ENCODE measurements around the gene RABGGTA.
A peak's percentile ranks its signal among the peaks of the same experiment; 100 is the strongest.

RABGGTA gene

DNA sequence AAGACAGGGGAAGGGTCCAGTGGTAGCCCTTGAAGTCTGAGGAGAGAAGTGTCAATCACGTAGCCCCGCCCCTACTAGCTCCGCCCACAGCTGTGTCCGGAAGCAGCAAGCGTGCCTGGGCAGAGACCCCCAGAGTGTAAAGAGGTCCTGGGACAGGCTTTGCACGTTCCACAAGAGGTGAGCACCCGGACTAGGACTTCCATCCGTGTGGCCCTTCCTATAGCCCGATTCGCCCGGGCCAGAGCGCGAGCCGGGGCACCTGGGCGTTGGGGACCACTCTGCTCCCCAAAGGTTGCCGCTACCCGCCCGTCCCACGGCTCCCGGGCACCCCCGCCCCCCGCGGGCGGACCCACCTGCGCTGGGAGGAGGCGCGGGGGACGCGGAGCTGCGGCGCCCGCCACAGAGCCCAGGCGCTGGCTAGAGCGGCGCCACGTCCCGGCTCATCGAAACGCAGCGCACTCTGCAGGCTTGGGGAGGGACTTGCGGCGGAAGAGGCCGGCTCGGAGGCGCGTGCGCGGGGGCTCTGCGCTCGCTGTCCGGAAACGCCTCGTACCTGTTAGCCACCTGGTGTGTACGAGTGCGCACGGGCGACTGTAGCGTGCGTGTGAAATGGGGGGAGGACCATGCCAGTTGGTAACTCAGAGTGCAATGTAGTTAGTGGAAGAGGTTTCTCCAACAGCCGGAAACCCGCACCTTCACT lies at the start of gene RABGGTA:
TSS of gene RABGGTA (minus strand) at position 464 of the 700 bp plus-strand sequence. CDS start 482 bp downstream, outside the sequence.
- DNase-seq (ENCODE audit: low read depth), result peak; percentile 85

GRCh38 chr14:24317141-24317928 lies 45.9 kb upstream of the RABGGTA start:
- DNase-seq (ENCODE audit: low read depth), result no peak

DNA sequence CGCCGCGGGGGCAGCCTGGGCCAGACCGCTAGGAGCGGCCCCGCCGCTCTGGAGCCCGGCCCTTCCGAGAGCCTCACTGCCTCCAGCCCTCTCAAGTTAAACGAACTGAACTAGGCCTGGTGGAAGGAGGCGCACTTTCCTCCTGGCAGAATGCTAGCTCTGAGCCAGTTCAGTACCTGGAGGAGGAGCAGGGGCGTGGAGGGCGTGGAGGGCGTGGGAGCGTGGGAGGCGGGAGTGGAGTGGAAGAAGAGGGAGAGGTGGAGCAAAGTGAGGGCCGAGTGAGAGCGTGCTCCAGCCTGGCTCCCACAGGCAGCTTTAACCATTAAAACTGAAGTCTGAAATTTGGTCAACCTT lies 45.2 kb upstream of the RABGGTA start:
- DNase-seq (ENCODE audit: low read depth), result no peak

DNA sequence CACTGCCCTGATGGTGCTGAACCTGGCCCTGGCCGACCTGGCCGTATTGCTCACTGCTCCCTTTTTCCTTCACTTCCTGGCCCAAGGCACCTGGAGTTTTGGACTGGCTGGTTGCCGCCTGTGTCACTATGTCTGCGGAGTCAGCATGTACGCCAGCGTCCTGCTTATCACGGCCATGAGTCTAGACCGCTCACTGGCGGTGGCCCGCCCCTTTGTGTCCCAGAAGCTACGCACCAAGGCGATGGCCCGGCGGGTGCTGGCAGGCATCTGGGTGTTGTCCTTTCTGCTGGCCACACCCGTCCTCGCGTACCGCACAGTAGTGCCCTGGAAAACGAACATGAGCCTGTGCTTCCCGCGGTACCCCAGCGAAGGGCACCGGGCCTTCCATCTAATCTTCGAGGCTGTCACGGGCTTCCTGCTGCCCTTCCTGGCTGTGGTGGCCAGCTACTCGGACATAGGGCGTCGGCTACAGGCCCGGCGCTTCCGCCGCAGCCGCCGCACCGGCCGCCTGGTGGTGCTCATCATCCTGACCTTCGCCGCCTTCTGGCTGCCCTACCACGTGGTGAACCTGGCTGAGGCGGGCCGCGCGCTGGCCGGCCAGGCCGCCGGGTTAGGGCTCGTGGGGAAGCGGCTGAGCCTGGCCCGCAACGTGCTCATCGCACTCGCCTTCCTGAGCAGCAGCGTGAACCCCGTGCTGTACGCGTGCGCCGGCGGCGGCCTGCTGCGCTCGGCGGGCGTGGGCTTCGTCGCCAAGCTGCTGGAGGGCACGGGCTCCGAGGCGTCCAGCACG lies 44.6 kb upstream of the RABGGTA start:
- DNase-seq (ENCODE audit: low read depth), result no peak

GRCh38 chr14:24315243-24315806 lies 43.9 kb upstream of the RABGGTA start:
- no peak for DNase-seq (ENCODE audit: low read depth)

GRCh38 chr14:24314377-24315193 lies 43.2 kb upstream of the RABGGTA start:
- DNase-seq (ENCODE audit: low read depth), result no peak

DNA sequence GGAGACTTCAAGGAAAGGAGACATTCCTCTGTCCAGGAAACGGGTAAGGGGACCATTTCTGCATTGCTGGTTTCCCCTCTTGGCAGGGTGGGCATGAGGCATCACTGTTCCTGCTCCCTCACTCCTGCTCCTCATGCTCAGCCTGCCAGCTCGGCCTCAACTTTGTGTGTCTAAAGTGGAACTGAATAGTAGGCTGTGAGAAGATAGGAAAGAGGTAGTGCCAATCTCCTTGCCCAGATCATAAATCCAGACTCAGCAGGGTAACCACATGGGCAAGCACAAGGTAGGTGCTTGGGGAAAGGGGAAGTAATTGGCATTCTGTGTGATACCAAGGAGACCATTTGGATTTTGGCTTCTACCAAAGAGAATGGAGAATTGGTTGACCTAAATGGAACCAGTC lies 42.5 kb upstream of the RABGGTA start:
- DNase-seq (ENCODE audit: low read depth), result no peak

- no peak for DNase-seq (ENCODE audit: low read depth)
Observed at GRCh38 chr14:24312736-24313507, 41.5 kb upstream of the RABGGTA start.

GRCh38 chr14:24311837-24312615 lies 40.6 kb upstream of the RABGGTA start:
- no peak for DNase-seq (ENCODE audit: low read depth)

- DNase-seq (ENCODE audit: low read depth), result peak; percentile 47
Observed at GRCh38 chr14:24310646-24311604, 39.5 kb upstream of the RABGGTA start, which contains the start of gene LTB4R. Gene LTB4R (plus strand): TSS chr14:24311502. CDS start chr14:24315652, 4,150 bp downstream.

- no peak for DNase-seq (ENCODE audit: low read depth)
Observed at GRCh38 chr14:24310265-24310645, 38.9 kb upstream of the RABGGTA start.

DNA sequence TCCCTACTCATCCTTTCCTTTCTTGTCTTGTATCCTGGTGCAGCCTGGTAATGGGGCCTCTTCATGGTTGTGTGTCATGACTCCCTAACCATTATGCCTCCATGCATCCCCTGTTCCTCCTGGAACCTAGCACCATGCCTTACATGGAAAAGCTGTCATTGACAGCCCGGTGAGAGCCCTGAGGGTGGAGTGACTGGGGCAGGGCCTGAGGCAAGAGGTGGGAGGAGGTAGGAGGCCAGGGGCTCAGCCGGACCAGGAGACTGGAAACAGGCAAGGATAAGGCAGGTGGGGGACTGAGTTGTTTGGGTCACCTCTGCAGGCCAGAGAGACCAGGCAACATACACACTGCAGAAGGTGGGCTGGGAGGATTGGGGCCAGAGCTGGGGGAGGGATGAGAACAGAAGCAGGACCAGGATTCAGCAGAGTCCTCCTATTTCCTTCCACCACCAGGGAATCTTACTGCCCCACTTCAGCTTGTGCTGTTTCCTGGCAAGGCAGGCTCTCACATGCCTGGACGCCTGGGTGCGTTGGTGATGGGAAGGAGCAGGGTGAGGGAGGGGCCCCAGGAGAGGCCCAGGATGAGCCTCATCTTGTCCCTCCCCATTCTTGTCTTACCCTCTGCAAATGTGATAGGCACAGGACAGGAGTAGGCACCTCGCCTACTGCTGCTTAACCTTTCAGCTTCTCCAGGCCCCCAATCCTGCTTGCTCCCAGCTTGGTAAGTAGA lies 38.3 kb upstream of the RABGGTA start, which contains the start of gene LTB4R2:
TSS of gene LTB4R2 (plus strand) at position 603 of the 727 bp plus-strand sequence. CDS start 525 bp downstream, outside the sequence.
- no peak for DNase-seq (ENCODE audit: low read depth)

GRCh38 chr14:24308342-24309124 lies 37.1 kb upstream of the RABGGTA start:
- DNase-seq (ENCODE audit: low read depth), result no peak

- no peak for DNase-seq (ENCODE audit: low read depth)
Observed at GRCh38 chr14:24307575-24308341, 36.4 kb upstream of the RABGGTA start, which contains the start of gene CIDEB. Gene CIDEB (minus strand): TSS chr14:24307977. CDS start chr14:24307858, 119 bp downstream.

DNA sequence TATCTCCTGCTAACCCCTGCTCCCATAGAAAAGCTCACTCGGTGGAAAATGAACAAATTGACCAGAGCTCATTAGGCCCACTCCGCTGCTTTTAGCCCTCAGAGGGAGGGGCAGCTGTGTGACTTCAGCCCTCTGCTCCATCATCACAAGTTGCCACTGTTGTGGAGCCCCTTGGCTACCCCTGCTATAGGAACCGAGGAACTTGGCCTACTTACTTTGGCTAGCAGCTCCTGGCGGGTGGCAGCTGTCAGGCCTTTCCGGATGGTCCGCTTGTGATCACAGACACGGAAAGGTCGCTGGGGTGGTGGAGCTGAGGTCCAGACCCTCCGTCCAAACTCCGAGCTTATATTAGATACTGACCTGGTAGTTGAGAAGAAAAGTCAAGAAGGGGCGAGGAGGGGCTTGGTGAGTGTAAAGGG lies 35.8 kb upstream of the RABGGTA start:
- no peak for DNase-seq (ENCODE audit: low read depth)

DNA sequence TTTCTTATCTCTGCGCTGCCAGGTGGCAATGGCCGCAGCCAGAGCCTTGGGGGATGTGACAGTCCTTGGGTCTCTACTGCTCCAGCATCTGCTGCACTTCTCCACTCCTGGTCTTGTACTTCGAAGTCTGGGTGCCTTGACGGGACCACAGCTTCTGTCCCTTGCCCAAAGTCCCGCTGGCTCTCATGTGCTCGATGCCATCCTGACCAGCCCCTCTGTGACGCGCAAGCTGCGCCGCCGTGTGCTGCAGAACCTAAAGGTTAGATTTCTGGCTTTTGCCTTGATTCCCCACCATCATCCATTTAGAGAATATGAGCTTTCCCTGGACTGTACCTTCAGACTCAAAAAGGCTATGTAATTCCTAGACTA lies 32.6 kb upstream of the RABGGTA start:
- no peak for DNase-seq (ENCODE audit: low read depth)

All from activated T-cell treated with anti-CD3 and anti-CD28 coated beads for 24 hours (primary cell).